Measurements from ENCODE around the gene ABTB2. TPM values are rescaled to one million over a fixed set of nuclear protein-coding genes. Genes with fewer than 3 reads are reported as not detected.

Gene ABTB2
- total RNA-seq, 1 experiment from 2014 or later, result 46.3 TPM

GRCh38 chr11:34165121-34165520 lies 192.7 kb downstream of the ABTB2 start:
- Histone ChIP-seq H3K36me3 (ENCODE audit: insufficient read depth, low read length, poor library complexity, severe bottlenecking) (peaks cover 10% of the 10 kb centered on the region), H3K27ac (ENCODE audit: low read depth, low read length, poor library complexity, severe bottlenecking) (no peak overlapping the region), H3K4me3 (ENCODE audit: low read depth, low read length, poor library complexity, severe bottlenecking) (no peak overlapping the region), H3K27me3 (replicated peaks; ENCODE audit: insufficient read depth, low read depth, low read length, poor library complexity) (no peaks in the 10 kb centered on the region), H3K4me1 (ENCODE audit: insufficient read depth, low read length, poor library complexity, severe bottlenecking) (no peaks in the 10 kb centered on the region), H3K9me3 (ENCODE audit: low read depth, low read length, poor library complexity, severe bottlenecking) (no peaks in the 10 kb centered on the region)
- DNase-seq (ENCODE audit: low spot score), result no peak
- CTCF ChIA-PET, result interaction anchor here (1.1 to 1.8 kb wide), 2 partner anchors 9 to 14 kb away, joined by 6 read pairs; no protein-coding TSS in a partner anchor
- BruUV-seq (replicated peaks), result no TSS peak
- POLR2A ChIA-PET (ENCODE audit: low non-redundant PET), result no interaction called here
- intact Hi-C loops (cut with micrococcal nuclease; ENCODE audit: unreplicated experiment), result no loop called here
- TF ChIP-seq EZH2 (IDR thresholded peaks at IDR 0.05; ENCODE audit: borderline replicate concordance, low read depth, low read length, poor library complexity, severe bottlenecking), result no peak
- TF ChIP-seq CTCF (conservative IDR thresholded peaks at IDR 0.05; ENCODE audit: low read depth, low read length), result no peak

GRCh38 chr11:34162856-34163255 lies 195.0 kb downstream of the ABTB2 start:
- POLR2A ChIA-PET (ENCODE audit: low non-redundant PET), result no interaction called here
- intact Hi-C loops (cut with micrococcal nuclease; ENCODE audit: unreplicated experiment), result no loop called here
- Histone ChIP-seq H3K36me3 (ENCODE audit: insufficient read depth, low read length, poor library complexity, severe bottlenecking) (peaks cover 21% of the 10 kb centered on the region), H3K27me3 (replicated peaks; ENCODE audit: insufficient read depth, low read depth, low read length, poor library complexity) (no peaks in the 10 kb centered on the region), H3K4me1 (ENCODE audit: insufficient read depth, low read length, poor library complexity, severe bottlenecking) (no peaks in the 10 kb centered on the region), H3K27ac (ENCODE audit: low read depth, low read length, poor library complexity, severe bottlenecking) (no peak overlapping the region), H3K9me3 (ENCODE audit: low read depth, low read length, poor library complexity, severe bottlenecking) (no peaks in the 10 kb centered on the region), H3K4me3 (ENCODE audit: low read depth, low read length, poor library complexity, severe bottlenecking) (no peak overlapping the region)
- TF ChIP-seq CTCF (conservative IDR thresholded peaks at IDR 0.05; ENCODE audit: low read depth, low read length), result no peak
- no peak for TF ChIP-seq EZH2 (IDR thresholded peaks at IDR 0.05; ENCODE audit: borderline replicate concordance, low read depth, low read length, poor library complexity, severe bottlenecking)
- BruUV-seq (replicated peaks), result no TSS peak
- CTCF ChIA-PET, result no interaction called here
- DNase-seq (ENCODE audit: low spot score), result no peak

- ChIA-PET CTCF (no interaction called here), POLR2A (ENCODE audit: low non-redundant PET) (no interaction called here)
- no peaks in the 10 kb centered on the region for H3K27me3 ChIP-seq (replicated peaks; ENCODE audit: insufficient read depth, low read depth, low read length, poor library complexity)
- H3K4me1 ChIP-seq (ENCODE audit: insufficient read depth, low read length, poor library complexity, severe bottlenecking), result no peaks in the 10 kb centered on the region
- H3K4me3 ChIP-seq (ENCODE audit: low read depth, low read length, poor library complexity, severe bottlenecking), result no peak overlapping the region
- peaks cover 23% of the 10 kb centered on the region for H3K36me3 ChIP-seq (ENCODE audit: insufficient read depth, low read length, poor library complexity, severe bottlenecking)
- TF ChIP-seq CTCF (conservative IDR thresholded peaks at IDR 0.05; ENCODE audit: low read depth, low read length) (no peak), EZH2 (IDR thresholded peaks at IDR 0.05; ENCODE audit: borderline replicate concordance, low read depth, low read length, poor library complexity, severe bottlenecking) (no peak)
- intact Hi-C loops (cut with micrococcal nuclease; ENCODE audit: unreplicated experiment), result no loop called here
- no peaks in the 10 kb centered on the region for H3K9me3 ChIP-seq (ENCODE audit: low read depth, low read length, poor library complexity, severe bottlenecking)
- DNase-seq (ENCODE audit: low spot score), result no peak
- no TSS peak for BruUV-seq (replicated peaks)
- no peak overlapping the region for H3K27ac ChIP-seq (ENCODE audit: low read depth, low read length, poor library complexity, severe bottlenecking)
Observed at GRCh38 chr11:34162493-34162820, 195.4 kb downstream of the ABTB2 start.

Data from A673 (cell line).